WTC11 (cell line): ENCODE data around the gene EMC9. TPM values are rescaled to one million over a fixed set of nuclear protein-coding genes. Genes with fewer than 3 reads are reported as not detected.

Experiments used
- ATAC-seq: fragments of 200-7000 bp; cut with Tn5 transposase; 2 replicates; pipeline ENCODE4 v1.10.0; 2021; ENCODE audit warnings: mild to moderate bottlenecking, moderate library complexity
- CTCF ChIA-PET: fragments of 300-600 bp; sonication (Branson Sonifier 250); formaldehyde crosslinking; loops from one replicate; lab custom pipeline; 2021; ENCODE audit warnings: antibody characterized with exemption; lab: Charles Lee
- POLR2A ChIA-PET: fragments of 350-600 bp; sonication (Branson Sonifier 250); formaldehyde crosslinking; loops from one replicate; lab custom pipeline; 2021; ENCODE audit warnings: antibody characterized with exemption; lab: Charles Lee
- DNase-seq: peaks from one replicate; pipeline ENCODE4 v3.0.0; 2021; ENCODE audit warnings: low spot score
- H3K27ac Mint-ChIP-seq: 2 replicates; pipeline ENCODE4 v1.8.0; 2021; ENCODE audit warnings: mixed read lengths
- H3K27me3 Mint-ChIP-seq: 2 replicates; pipeline ENCODE4 v1.8.0; 2021; ENCODE audit warnings: low read depth, mild to moderate bottlenecking, moderate library complexity, mixed read lengths
- H3K36me3 Mint-ChIP-seq: 2 replicates; pipeline ENCODE4 v1.8.0; 2021; ENCODE audit warnings: mixed read lengths
- H3K4me1 Mint-ChIP-seq: 2 replicates; pipeline ENCODE4 v1.8.0; 2022; ENCODE audit warnings: mixed read lengths
- H3K4me3 Mint-ChIP-seq: 2 replicates; pipeline ENCODE4 v1.8.0; 2021; ENCODE audit warnings: mild to moderate bottlenecking, moderate library complexity, mixed read lengths
- H3K9me3 Mint-ChIP-seq: 2 replicates; pipeline ENCODE4 v1.8.0; 2021; ENCODE audit warnings: mixed read lengths
- CREM ChIP-seq: sonication (generic); formaldehyde crosslinking; IDR thresholded peaks from 2 replicates; pipeline ENCODE4 v1.8.1; 2022; ENCODE audit warnings: mild to moderate bottlenecking, missing genetic modification reagents, moderate library complexity
- ETV6 ChIP-seq: sonication (generic); formaldehyde crosslinking; IDR thresholded peaks from 2 replicates; pipeline ENCODE4 v1.8.1; 2022; ENCODE audit warnings: mild to moderate bottlenecking, missing genetic modification reagents
- GABPB1 ChIP-seq: sonication (generic); formaldehyde crosslinking; IDR thresholded peaks from 2 replicates; pipeline ENCODE4 v1.8.1; 2023; ENCODE audit warnings: mild to moderate bottlenecking, missing genetic modification reagents
- OVOL2 ChIP-seq: fragments of 250-450 bp; sonication (Bioruptor Pico); IDR thresholded peaks from 2 replicates; pipeline ENCODE4 v1.9.0; 2021; ENCODE audit warnings: mild to moderate bottlenecking, borderline replicate concordance
- SMAD3 ChIP-seq: sonication (generic); formaldehyde crosslinking; IDR thresholded peaks from 2 replicates; pipeline ENCODE4 v1.8.0; 2022; ENCODE audit warnings: missing genetic modification reagents, mild to moderate bottlenecking, borderline replicate concordance
- SP1 ChIP-seq: sonication (generic); formaldehyde crosslinking; conservative IDR thresholded peaks from 2 replicates; pipeline ENCODE4 v1.8.1; 2022; ENCODE audit warnings: missing genetic modification reagents
- TEAD1 ChIP-seq: sonication (generic); formaldehyde crosslinking; IDR thresholded peaks from 2 replicates; pipeline ENCODE4 v1.8.0; 2022; ENCODE audit warnings: mild to moderate bottlenecking, missing genetic modification reagents
- TP53 ChIP-seq: sonication (generic); formaldehyde crosslinking; IDR thresholded peaks from 2 replicates; pipeline ENCODE4 v1.8.1; 2023; ENCODE audit warnings: mild to moderate bottlenecking, missing genetic modification reagents
- ZNF317 ChIP-seq: sonication (generic); formaldehyde crosslinking; IDR thresholded peaks from 2 replicates; pipeline ENCODE4 v1.8.1; 2023; ENCODE audit warnings: low read depth, mild to moderate bottlenecking, moderate library complexity, missing genetic modification reagents, borderline replicate concordance
- ZNF396 ChIP-seq: fragments of 250-450 bp; sonication (Bioruptor Pico); IDR thresholded peaks from 2 replicates; pipeline ENCODE4 v1.8.0; 2021; ENCODE audit warnings: mild to moderate bottlenecking, moderate library complexity, borderline replicate concordance
- ZNF423 ChIP-seq: fragments of 250-450 bp; sonication (Bioruptor Pico); IDR thresholded peaks from 2 replicates; pipeline ENCODE4 v2.1.2; 2022; ENCODE audit warnings: mild to moderate bottlenecking, moderate library complexity
- total RNA-seq: library from RNA; stranded (reverse); gene quantifications from 3 replicates; pipeline ENCODE4 v1.2.3, GENCODE V29; 2021
- TF ChIP-seq, protein P1 (sequence below): sonication (generic); formaldehyde crosslinking; conservative IDR thresholded peaks from 2 replicates; pipeline ENCODE4 v1.8.1; 2023; ENCODE audit warnings: mild to moderate bottlenecking, low read depth, missing genetic modification reagents, moderate library complexity
- TF ChIP-seq, protein P2 (sequence below): fragments of 250-450 bp; sonication (Bioruptor Pico); IDR thresholded peaks from 2 replicates; pipeline ENCODE4 v1.9.0; 2021; ENCODE audit warnings: mild to moderate bottlenecking
- TF ChIP-seq, protein P3 (sequence below): sonication (generic); formaldehyde crosslinking; IDR thresholded peaks from 2 replicates; pipeline ENCODE4 v1.8.0; 2022; ENCODE audit warnings: mild to moderate bottlenecking, missing genetic modification reagents
- TF ChIP-seq, protein P4 (sequence below): fragments of 250-450 bp; sonication (Bioruptor Pico); IDR thresholded peaks from 2 replicates; pipeline ENCODE4 v1.9.0; 2021; ENCODE audit warnings: mild to moderate bottlenecking
- TF ChIP-seq, protein P5 (sequence below): sonication (generic); formaldehyde crosslinking; IDR thresholded peaks from 2 replicates; pipeline ENCODE4 v1.8.1; 2022; ENCODE audit warnings: mild to moderate bottlenecking, moderate library complexity, missing genetic modification reagents
- TF ChIP-seq, protein P6 (sequence below): fragments of 200-600 bp; IDR thresholded peaks from 2 replicates; pipeline ENCODE4 v1.8.0; 2022; ENCODE audit warnings: antibody characterized with exemption
- TF ChIP-seq, protein P7 (sequence below): sonication (generic); formaldehyde crosslinking; IDR thresholded peaks from 2 replicates; pipeline ENCODE4 v1.8.1; 2023; ENCODE audit warnings: mild to moderate bottlenecking, missing genetic modification reagents, borderline replicate concordance
- TF ChIP-seq, protein P8 (sequence below): sonication (generic); formaldehyde crosslinking; IDR thresholded peaks from 2 replicates; pipeline ENCODE4 v1.8.1; 2023; ENCODE audit warnings: mild to moderate bottlenecking, missing genetic modification reagents, moderate library complexity

The EMC9 gene
- total RNA-seq, 1 experiment from 2014 or later = 44.4 TPM

DNA sequence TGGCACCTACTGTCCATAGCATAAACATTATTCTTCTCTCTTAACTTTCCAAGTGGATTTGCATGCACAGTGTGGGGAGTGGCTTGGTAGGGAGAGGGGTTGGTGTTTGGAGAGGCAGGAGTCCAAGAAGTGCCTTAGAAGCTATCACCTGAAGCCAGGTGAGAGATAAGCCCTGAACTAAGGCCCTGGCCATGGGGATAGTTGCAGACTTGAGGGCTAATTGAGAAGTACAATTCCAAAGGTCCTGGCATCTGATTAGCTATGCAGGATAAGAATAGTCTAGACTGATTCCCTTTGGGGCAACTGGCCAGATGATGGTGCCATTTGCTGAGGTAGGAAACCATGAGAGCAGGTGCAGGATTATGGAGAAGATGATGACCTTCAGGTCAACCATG is 49.3 kb downstream of the EMC9 start:
- Mint-ChIP-seq H3K4me1 (peaks cover 32% of the 10 kb centered on the region), H3K27ac (peak overlapping the region; percentile 67; the same call in 1 of the 2 replicates), H3K4me3 (no peak overlapping the region; the same call in 1 of the 2 replicates), H3K27me3 (peaks cover 10% of the 10 kb centered on the region), H3K36me3 (peaks cover 11% of the 10 kb centered on the region), H3K9me3 (no peaks in the 10 kb centered on the region)
- ChIA-PET POLR2A (interaction anchor here (4.7 to 6.5 kb wide), 2 partner anchors 11 to 34 kb away, joined by 38 to 67 read pairs; no protein-coding TSS in a partner anchor), CTCF (interaction anchor here (0.7 to 11.7 kb wide), 10 partner anchors 11 to 340 kb away, joined by 3 to 320 read pairs (median 12); partner anchors contain the start of genes CARMIL3, EMC9 and IRF9)
- no peak for ATAC-seq
- DNase-seq = no peak
- TF ChIP-seq, protein P1, sequence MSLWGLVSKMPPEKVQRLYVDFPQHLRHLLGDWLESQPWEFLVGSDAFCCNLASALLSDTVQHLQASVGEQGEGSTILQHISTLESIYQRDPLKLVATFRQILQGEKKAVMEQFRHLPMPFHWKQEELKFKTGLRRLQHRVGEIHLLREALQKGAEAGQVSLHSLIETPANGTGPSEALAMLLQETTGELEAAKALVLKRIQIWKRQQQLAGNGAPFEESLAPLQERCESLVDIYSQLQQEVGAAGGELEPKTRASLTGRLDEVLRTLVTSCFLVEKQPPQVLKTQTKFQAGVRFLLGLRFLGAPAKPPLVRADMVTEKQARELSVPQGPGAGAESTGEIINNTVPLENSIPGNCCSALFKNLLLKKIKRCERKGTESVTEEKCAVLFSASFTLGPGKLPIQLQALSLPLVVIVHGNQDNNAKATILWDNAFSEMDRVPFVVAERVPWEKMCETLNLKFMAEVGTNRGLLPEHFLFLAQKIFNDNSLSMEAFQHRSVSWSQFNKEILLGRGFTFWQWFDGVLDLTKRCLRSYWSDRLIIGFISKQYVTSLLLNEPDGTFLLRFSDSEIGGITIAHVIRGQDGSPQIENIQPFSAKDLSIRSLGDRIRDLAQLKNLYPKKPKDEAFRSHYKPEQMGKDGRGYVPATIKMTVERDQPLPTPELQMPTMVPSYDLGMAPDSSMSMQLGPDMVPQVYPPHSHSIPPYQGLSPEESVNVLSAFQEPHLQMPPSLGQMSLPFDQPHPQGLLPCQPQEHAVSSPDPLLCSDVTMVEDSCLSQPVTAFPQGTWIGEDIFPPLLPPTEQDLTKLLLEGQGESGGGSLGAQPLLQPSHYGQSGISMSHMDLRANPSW (CRISPR knock-in tag) = no peak
- TF ChIP-seq SP1 (CRISPR knock-in tag) (no peak), TEAD1 (CRISPR knock-in tag) (no peak), GABPB1 (CRISPR knock-in tag) (0 out of 2 replicates have a peak, but pooled peaks have one; percentile 36), CREM (CRISPR knock-in tag) (no peak), TP53 (CRISPR knock-in tag) (no peak)
- TF ChIP-seq, protein P2, sequence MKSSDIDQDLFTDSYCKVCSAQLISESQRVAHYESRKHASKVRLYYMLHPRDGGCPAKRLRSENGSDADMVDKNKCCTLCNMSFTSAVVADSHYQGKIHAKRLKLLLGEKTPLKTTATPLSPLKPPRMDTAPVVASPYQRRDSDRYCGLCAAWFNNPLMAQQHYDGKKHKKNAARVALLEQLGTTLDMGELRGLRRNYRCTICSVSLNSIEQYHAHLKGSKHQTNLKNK (CRISPR knock-in tag) = no peak

DNA sequence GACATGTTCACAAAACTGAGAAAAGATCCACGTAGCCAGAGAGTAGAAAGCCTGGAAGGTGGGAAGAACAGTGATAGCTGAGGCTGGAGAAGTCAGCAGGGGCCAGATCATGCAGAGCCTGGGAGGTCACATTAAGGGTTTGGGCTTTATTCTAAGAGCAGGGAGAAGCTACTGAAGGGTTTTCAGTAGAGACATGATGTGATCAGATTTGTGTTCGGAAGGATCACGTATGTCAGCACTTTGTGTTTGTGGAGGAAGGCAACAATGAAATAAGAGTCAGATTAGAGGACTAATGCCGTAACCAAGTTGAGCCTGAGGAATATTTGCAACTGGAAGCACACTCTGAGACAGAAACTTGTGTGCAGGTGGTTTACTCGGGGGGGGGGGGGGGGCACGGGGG is 51.5 kb downstream of the EMC9 start:
- DNase-seq = no peak
- no peaks in the 10 kb centered on the region for H3K36me3 Mint-ChIP-seq
- ChIA-PET CTCF (interaction anchor here (0.9 to 11.7 kb wide), 15 partner anchors 10 to 501 kb away, joined by 3 to 320 read pairs (median 6); partner anchors contain the start of genes CARMIL3, DCAF11, EMC9 and IRF9), POLR2A (interaction anchor here (0.6 to 6.5 kb wide), 6 partner anchors 9 to 57 kb away, joined by 3 to 67 read pairs (median 4); partner anchors contain the start of genes CARMIL3, DCAF11, NRL and PSME2)
- peaks cover 20% of the 10 kb centered on the region for H3K4me1 Mint-ChIP-seq
- no peak overlapping the region for H3K4me3 Mint-ChIP-seq
- ATAC-seq = no peak
- no peak overlapping the region for H3K27ac Mint-ChIP-seq
- no peaks in the 10 kb centered on the region for H3K9me3 Mint-ChIP-seq
- H3K27me3 Mint-ChIP-seq = peaks cover 10% of the 10 kb centered on the region
- no peak for TF ChIP-seq OVOL2 (CRISPR knock-in tag)
- TF ChIP-seq, protein P3, sequence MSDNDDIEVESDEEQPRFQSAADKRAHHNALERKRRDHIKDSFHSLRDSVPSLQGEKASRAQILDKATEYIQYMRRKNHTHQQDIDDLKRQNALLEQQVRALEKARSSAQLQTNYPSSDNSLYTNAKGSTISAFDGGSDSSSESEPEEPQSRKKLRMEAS (CRISPR knock-in tag) = no peak
- TF ChIP-seq, protein P4, sequence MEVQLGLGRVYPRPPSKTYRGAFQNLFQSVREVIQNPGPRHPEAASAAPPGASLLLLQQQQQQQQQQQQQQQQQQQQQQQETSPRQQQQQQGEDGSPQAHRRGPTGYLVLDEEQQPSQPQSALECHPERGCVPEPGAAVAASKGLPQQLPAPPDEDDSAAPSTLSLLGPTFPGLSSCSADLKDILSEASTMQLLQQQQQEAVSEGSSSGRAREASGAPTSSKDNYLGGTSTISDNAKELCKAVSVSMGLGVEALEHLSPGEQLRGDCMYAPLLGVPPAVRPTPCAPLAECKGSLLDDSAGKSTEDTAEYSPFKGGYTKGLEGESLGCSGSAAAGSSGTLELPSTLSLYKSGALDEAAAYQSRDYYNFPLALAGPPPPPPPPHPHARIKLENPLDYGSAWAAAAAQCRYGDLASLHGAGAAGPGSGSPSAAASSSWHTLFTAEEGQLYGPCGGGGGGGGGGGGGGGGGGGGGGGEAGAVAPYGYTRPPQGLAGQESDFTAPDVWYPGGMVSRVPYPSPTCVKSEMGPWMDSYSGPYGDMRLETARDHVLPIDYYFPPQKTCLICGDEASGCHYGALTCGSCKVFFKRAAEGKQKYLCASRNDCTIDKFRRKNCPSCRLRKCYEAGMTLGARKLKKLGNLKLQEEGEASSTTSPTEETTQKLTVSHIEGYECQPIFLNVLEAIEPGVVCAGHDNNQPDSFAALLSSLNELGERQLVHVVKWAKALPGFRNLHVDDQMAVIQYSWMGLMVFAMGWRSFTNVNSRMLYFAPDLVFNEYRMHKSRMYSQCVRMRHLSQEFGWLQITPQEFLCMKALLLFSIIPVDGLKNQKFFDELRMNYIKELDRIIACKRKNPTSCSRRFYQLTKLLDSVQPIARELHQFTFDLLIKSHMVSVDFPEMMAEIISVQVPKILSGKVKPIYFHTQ (CRISPR knock-in tag) = no peak
- TF ChIP-seq, protein P5, sequence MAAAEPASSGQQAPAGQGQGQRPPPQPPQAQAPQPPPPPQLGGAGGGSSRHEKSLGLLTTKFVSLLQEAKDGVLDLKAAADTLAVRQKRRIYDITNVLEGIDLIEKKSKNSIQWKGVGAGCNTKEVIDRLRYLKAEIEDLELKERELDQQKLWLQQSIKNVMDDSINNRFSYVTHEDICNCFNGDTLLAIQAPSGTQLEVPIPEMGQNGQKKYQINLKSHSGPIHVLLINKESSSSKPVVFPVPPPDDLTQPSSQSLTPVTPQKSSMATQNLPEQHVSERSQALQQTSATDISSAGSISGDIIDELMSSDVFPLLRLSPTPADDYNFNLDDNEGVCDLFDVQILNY (CRISPR knock-in tag) = no peak
- TF ChIP-seq ZNF396 (CRISPR knock-in tag) = no peak
- TF ChIP-seq, protein P6, sequence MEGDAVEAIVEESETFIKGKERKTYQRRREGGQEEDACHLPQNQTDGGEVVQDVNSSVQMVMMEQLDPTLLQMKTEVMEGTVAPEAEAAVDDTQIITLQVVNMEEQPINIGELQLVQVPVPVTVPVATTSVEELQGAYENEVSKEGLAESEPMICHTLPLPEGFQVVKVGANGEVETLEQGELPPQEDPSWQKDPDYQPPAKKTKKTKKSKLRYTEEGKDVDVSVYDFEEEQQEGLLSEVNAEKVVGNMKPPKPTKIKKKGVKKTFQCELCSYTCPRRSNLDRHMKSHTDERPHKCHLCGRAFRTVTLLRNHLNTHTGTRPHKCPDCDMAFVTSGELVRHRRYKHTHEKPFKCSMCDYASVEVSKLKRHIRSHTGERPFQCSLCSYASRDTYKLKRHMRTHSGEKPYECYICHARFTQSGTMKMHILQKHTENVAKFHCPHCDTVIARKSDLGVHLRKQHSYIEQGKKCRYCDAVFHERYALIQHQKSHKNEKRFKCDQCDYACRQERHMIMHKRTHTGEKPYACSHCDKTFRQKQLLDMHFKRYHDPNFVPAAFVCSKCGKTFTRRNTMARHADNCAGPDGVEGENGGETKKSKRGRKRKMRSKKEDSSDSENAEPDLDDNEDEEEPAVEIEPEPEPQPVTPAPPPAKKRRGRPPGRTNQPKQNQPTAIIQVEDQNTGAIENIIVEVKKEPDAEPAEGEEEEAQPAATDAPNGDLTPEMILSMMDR = no peak
- TF ChIP-seq, protein P7, sequence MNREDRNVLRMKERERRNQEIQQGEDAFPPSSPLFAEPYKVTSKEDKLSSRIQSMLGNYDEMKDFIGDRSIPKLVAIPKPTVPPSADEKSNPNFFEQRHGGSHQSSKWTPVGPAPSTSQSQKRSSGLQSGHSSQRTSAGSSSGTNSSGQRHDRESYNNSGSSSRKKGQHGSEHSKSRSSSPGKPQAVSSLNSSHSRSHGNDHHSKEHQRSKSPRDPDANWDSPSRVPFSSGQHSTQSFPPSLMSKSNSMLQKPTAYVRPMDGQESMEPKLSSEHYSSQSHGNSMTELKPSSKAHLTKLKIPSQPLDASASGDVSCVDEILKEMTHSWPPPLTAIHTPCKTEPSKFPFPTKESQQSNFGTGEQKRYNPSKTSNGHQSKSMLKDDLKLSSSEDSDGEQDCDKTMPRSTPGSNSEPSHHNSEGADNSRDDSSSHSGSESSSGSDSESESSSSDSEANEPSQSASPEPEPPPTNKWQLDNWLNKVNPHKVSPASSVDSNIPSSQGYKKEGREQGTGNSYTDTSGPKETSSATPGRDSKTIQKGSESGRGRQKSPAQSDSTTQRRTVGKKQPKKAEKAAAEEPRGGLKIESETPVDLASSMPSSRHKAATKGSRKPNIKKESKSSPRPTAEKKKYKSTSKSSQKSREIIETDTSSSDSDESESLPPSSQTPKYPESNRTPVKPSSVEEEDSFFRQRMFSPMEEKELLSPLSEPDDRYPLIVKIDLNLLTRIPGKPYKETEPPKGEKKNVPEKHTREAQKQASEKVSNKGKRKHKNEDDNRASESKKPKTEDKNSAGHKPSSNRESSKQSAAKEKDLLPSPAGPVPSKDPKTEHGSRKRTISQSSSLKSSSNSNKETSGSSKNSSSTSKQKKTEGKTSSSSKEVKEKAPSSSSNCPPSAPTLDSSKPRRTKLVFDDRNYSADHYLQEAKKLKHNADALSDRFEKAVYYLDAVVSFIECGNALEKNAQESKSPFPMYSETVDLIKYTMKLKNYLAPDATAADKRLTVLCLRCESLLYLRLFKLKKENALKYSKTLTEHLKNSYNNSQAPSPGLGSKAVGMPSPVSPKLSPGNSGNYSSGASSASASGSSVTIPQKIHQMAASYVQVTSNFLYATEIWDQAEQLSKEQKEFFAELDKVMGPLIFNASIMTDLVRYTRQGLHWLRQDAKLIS (CRISPR knock-in tag) = no peak
- TF ChIP-seq ETV6 (CRISPR knock-in tag) = no peak
- TF ChIP-seq SMAD3 (CRISPR knock-in tag) = no peak
- no peak for TF ChIP-seq ZNF423 (CRISPR knock-in tag)
- no peak for TF ChIP-seq ZNF317 (CRISPR knock-in tag)
- TF ChIP-seq, protein P8, sequence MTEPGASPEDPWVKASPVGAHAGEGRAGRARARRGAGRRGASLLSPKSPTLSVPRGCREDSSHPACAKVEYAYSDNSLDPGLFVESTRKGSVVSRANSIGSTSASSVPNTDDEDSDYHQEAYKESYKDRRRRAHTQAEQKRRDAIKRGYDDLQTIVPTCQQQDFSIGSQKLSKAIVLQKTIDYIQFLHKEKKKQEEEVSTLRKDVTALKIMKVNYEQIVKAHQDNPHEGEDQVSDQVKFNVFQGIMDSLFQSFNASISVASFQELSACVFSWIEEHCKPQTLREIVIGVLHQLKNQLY (CRISPR knock-in tag) = no peak
